HG03280 (cell line): ENCODE results near the gene SMAD3.

ENCODE experiments used
- ATAC-seq: cut with Tn5 transposase; IDR thresholded peaks from one replicate; pipeline ENCODE4 v1.9.1; 2021; ENCODE audit warnings: mild to moderate bottlenecking, moderate library complexity; ENCODE audit not compliant: unreplicated experiment

The SMAD3 gene

DNA sequence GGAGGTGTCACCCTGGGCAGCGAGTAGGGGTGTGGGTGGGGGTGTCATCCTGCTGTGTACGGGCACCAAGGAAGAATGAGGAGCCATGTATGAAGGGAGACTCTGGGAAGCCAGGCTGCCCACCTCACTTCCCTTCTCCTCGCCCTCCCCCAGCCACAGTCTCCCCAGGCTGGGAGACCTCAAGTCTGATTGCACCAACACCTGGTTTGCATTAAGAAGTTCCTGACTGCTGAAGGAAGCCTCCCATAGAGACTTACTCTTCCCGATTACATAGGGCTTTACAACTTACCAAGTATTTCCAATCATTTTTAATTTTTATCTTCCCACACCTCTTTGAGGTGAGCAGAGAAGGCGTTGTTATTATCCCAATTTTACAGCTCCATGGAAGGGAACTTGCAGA is 29.5 kb upstream of the SMAD3 start:
- no peak for ATAC-seq

DNA sequence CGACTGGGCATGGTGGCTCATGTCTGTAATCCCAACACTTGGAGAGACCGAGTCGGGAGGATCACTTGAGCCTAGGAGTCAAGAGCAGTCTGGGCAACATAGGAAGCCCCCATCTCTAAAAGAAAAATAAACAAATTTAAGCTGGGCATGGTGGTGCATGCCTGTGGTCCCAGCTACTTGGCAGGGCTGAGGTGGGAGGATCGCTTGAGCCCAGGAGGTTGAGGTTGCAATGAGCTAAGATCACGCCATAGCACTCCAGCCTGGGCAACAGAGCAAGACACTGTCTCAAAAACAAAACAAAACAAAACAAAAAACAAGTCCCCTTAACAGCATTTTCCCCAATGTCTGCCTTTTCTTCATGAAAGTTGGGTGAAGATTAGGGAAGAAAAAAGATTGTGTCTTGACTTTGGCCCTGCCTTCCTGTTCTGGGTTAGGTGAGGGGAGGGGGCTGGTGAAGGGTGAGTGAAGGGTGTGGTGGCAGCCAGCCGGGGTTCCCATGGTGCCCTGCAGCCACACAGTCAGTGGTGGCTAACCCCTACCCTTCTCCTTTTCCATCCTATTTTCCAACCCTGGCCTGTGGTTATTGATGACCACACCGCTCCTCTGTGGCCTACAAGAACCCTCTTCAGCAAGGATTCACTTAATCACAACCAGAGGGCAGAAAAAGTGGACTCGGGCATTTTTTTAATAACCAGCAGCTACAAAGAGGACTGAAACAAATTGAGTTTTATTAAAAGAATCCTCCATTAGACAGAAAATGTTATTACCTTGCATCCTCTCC is 28.4 kb upstream of the SMAD3 start:
- no peak for ATAC-seq

DNA sequence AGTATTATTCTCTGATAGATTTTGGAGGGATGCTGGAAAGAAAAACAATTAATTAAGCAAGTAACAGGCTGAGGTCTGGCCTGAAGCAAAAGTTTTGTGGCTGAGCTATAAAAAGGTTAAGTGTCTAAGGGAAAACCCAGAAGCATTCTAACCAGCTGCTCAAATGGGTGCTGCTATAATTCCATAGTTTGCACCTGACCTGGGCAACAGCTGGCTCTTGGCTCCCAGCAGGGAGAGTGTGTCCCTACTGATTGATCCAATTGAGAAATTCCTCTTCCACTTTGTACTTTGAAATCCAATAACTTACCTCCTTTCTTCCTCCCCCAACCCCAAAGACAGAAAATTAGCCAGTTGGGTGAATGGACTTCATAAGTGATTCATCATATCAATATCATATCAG is 27.7 kb upstream of the SMAD3 start:
- no peak for ATAC-seq

DNA sequence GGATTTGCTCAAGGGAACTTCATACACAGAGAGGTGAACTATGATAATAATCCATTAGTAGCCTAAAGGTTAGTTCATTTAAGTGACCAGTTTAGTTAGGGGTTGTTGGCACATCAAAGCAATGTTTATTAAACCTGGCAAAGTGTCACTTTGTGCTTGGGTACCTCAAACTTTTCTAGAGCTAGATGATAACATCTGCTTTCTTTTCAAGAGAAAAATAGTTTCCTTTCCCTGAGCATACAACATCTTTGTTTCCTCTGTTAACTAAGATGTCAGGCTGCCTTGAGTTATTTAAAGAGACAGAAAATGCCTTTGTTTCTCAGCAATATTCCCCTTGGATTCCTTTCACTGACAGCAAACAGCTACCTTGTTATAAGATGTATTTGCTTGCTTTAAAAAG is 26.7 kb upstream of the SMAD3 start:
- no peak for ATAC-seq

DNA sequence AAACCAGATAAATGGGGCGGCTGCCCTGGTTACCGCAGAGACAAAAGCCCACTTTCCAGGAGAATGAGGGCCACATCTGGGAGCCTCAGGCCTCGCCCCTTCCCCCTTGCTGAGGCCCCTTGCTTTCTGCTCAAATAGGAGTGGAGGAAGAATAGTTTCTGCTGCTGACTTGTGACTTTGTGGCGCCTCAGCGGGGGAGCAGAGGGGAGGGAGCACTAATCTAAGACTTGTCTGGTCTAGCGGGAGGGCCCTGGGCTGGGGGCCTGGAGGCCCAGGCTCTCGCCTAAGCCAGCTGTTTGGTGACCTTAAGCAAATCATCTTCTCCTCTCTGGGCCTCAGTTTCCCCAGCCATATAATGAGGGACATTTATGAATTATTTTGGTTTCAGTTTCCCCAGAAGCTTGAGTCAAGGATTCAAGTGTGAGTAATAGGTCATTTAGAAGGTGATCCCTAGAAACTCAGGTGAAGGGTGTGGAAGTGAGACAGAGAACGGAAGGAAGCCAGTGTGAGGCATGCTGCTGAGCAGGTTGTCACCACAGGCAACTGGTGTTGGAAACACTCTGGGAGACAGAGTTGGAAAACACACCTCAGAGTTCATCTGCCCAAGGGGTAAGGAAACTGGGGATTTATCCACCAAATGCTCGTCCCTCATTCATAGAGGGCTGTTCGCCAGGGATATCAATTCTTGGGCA is 25.9 kb upstream of the SMAD3 start:
- no peak for ATAC-seq

DNA sequence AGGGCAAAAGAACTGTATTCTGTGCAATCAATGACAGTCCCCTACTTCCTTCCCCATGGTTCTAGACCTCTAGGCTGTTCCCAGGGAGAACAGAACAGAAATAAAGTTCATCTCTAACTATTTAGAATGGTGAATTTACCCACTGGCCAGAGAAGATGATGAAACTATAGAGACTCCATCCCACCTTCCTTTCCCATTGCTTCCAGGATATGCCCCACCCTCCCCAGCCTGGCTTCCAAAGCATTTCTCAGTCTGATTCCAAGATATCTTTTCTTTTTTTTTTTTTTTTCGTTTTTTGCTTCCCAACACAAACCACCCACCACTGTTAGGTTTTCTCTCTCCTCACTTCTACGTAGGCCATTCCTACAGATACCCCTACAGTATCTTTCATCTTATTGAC is 25.1 kb upstream of the SMAD3 start:
- ATAC-seq = no peak

DNA sequence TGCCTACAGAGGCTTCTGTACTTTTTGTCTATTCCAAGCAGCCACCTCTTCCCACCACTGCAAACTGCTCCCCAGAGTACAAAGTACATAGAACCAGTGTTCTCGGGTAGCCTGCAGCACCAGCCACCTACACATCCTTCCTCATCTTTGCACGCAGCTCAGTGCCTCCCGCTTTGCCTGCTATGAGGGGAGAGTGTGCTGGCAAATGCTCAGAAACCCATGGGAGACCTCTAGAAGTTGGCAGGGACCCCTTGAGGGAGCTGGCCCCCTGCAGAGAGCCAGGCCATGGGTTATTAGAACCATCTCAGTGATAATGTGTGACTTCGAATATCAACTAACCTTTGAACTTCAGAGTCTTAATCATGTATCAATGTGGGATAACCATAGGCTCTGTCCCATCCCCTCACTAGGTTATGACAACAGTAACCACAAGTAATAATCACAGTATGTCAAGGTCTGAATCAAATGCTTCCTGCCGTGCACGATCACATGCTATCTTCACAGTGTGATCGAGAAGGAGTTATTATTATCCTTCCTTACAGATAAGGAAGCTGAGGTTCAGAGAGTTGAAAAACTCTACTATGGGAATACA is 22.8 kb upstream of the SMAD3 start:
- ATAC-seq = no peak

DNA sequence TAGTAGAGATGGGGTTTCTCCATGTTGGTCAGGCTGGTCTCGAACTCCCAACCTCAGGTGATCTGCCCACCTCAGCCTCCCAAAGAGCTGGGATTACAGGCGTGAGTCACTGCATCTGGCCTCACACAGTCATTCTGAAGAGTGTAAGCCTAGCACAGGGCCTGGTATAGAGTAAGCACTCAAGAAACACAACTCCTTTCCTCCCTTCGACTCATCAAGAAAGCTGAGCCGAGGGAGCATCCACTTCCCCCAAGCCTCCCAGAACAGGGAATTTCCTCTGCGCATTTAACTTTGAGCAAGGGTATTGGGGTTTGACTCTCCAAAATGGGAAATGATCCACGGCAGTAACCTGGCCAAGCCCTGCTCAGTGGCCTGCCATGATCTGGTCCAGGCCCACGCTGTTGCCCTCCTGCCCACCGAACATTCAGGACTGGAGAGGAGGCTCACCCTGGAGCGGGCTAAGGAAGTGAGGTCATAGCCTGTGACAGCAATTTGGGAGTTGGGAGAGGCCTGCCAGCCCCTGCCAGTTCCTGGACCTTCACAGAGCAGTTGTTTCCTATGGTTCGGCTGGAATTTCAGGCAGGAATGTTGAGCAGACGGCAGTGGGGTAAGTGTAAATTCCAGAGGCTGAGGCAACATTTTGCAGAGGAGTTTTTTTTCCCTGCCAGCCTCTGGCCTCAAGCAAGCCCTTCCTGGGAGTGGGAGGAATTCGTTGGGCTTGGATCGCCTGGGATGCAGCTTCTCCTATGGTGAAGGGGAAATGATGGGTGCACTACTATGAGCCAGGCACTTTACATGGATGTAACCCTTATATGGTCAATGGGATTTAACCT is 21.2 kb upstream of the SMAD3 start:
- no peak for ATAC-seq

DNA sequence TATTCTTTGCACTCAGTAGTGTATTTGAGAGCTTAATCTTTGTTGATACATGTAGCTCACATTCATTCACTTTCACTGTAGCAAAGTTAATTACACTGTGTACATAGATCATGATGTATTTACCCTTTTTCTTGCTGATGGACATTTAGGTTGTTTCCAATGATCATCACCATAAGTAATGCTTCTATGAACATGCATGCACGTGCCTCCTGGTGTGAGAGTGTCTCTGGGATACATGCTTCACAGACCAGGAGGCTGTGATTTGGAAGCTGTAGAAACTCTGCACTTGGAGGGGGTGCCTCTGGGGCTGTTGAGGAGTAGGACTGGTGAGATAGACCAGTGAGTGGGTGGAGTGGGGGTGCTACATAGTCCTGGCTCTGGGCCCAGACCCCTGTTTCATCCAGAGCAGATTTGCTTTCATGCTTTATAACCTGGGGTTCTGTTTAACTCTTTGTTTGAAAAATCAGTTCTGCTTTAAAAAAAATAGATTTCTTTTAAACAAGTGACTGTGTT is 18.2 kb upstream of the SMAD3 start:
- ATAC-seq = no peak

DNA sequence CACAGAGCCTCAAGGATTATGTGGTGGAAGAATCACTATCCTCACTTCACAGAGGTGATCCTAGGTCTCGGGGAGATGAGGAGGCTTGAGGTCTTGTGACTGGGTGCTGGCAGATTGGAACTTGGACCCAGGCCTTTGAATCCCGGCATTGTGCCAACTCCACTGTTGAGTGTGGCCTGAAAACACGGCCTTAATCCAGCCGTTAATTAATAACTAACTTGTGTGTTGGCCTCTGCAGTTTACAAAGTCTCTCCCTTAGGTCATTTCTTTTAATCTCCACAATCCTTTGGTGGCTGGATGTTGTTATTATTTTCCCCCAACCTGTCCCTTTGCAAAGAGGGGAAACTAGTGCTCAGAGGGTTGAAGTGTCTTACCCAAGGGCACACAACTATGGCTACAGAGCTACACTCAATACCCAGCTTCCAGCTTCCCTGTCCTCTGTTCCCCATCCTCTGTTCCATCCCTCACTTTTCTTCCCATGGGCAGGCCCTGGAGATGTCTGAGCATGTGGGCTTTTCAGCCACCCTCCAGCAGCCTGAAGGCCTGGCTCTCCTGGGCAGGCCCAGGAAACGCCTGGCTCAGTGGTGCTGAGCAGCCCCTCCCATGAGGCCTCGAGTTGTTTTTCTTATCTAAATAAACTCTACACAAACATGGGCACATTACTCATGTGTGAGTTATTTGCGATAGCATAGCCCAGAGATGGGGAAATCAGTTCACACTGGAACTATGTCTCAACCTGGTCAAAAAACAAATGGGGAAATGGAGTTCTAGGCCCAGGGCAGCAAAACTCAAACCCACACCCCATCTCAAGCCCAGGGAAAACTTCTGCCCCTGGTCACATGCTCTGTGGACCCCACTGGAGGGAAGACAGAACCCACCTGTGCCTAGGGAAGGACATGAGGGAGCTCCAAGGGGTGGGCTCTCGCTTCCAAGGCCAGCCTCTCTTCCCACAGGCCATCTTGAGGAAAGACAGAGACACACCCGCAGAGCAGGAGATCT is 16.8 kb upstream of the SMAD3 start:
- no peak for ATAC-seq

DNA sequence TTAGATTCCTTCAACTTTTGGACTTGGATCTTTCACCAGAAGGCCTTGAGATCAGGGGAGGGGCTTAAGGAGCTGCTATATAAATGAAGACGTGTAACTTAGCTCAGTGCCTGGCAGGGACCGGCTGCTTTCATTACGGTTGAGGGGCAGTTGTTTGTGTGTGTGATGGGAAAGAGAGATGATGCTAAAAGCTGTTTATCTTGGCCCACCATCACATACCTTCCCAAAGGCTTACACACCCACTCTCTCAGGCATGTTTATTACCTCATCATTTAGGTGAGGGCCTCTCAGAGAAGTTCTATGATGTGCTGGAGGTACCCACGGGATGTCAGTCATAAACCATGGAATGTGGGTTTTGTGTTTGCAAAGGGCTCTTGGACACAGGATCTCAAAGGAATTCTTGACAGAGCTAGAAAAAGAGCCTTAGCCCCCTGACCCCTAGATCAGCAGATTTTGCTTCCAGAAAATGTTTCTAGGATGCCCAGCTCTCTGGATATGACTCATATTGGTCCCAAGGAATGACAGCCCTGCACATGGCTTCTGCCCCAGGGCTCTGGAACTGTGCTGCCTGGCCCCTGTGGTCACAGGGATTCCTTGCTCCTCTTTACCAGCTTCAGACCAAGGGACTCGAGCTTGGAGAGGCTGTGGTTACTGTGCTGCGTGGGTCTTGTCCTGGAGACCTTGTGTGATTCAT is 15.9 kb upstream of the SMAD3 start:
- no peak for ATAC-seq

DNA sequence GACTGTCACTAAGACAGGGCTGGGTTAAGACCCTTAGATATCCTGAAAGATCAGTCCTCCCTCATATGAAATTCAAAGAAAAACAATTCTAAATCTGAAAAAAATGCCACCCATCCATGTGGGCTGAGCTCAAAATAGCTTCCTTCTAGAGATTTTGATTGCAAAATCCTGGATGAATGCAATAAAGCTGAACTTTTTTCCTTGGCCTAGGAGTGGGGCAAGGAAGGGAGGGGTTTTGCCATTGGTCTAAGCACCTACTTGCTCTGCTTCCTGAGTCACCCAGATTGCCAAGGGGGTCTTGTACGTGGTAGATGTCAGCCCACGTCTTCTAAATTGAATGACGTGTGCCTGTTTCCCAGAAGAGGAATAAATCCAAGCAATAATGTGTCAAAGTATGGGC is 15.3 kb upstream of the SMAD3 start:
- ATAC-seq = no peak

DNA sequence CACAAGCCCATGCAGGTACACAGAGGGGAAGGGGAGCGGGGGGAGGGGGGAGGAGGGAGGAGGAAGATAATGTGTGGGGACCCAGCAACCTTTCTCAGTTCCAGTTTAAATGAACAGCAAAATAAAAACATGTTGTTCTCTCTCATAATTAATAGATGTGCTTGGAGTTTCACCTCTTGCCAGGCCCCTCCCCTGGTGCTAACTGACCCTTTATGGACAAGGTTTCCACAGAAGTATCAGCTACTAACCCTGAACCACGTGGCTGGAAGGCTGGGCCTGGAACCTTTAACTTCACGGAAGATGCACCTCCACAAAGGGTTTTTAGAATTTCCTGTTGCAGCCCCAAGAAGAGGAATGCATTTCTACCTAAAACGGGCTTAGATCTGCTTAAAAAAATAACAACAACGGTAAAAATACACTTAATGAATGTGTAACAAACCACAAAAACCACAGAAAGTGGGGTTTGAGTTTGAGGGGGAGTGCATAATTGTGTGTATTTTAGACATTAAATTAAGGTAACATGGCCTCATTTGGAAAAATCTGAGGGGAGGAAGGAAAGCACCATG is 14.8 kb upstream of the SMAD3 start:
- no peak for ATAC-seq

DNA sequence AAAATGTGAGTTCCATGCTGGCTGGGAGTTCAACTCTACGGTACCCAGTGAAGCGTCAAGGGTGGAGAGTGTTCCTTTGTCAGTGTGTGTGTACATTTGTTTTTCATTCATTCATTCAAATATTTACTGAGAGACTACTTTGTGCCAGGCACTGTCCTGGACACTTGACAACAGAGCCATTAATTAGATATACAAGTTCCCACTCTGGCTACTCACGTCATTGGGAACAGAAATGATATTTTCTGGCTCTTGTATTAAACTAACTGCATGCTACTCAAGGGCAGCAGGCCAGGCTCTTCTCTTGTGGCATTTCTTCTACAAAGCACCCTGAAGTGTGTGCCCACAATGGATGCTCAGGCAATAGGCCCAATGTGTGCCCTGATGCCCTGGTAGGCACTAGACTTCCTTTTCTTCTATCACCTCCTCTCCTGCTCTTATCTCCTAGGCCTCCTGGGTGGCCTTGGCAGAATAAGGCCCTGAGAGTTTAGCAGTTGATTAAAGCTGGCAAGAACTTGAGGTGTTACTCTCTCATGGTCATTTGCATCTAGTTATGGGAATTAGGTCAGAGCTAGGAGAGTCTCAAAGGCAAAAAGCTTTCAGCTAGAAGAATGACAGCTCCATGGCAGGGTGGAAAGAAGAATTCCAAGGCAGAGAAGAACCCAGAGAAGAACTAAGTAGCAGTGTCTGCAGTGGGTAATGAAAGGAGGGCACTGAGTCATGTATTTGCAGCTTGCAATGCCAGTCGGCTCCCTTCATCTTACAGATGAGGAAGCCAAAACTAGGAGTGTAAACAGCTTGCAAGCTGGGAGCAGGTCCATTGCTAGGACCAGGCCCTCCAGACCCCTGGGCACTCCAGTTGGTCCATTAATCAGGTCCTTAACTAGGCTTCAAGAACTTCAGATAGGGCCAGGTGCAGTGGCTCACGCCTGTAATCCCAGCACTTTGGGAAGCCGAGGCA is 14.0 kb upstream of the SMAD3 start:
- ATAC-seq = no peak

DNA sequence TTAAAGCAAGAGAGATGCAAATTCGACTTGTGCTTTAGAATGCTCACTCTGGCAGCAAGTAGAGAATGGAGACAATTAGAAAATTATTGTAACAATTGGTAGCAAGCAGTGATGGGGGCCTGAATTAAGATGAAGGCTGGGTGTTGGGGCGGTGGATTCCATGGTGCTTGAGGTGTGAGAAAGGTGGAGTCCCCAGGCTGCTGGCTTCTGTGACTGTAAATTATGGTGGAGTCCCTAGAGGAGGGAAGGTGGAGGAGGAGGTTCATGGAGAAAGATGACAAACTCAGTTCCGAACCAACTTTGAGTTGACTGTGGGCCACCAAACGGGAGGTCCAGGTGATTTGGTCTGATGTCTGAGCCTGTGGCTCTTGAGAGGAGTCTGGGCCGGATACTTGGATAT is 10.7 kb upstream of the SMAD3 start:
- ATAC-seq = no peak

DNA sequence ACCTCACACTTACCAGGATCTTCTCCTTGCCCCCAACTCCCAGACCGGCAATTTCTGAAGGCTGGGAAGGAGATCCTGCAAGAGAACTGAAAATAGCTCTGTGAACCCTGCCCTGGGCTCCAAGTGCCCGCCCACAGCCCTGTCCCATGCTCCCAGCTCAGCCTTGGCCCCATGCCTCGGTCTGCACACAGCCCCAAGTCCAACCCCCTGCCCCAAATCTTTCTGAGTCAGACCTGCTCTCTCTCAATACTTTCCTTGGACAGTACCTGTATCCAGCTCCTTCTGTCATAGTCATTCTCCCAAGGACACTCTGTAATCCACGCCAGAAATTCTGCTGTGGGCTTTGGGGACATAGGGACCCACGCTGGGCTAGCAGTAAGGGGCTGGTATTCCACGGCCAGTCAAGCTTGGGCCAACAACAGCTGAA is 6.3 kb upstream of the SMAD3 start:
- no peak for ATAC-seq

DNA sequence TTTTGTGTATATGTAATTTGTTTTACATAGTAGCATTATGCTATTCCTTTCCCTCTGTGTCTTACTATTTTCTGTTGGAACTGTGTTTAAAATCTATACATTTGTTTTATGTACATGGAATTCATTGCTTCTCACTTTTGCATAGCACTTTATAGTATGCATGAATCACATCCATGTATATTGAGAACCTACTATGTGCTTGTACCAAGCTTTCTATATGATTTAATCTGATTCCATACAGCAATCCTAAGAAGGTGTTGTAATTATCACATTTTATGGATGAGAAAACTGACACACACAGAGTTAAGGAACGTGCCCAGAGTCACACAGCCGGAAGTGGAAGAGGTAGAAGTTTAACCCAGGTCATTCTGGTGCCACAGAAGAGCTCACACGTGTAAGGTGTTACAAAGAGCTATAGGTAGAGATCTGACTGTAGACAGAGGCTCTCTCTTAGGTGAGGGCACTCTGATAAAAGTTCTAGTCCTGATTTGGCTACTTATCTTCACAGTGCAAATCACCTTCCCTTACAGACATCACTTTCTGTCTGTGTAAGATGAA is 3.5 kb upstream of the SMAD3 start:
- no peak for ATAC-seq
